GM12878 (cell line): Measurements from ENCODE around the gene FRMD8. TPM values are rescaled to one million over a fixed set of nuclear protein-coding genes. Genes with fewer than 3 reads are reported as not detected.

Experiments used
- BCL11A ChIP-seq: IDR thresholded peaks from 2 replicates; pipeline ENCODE4 v1.6.1; 2011; ENCODE audit warnings: low read depth, low read length
- BHLHE40 ChIP-seq, 2 experiments: fragments of 450-650 bp in 1 of 2; IDR thresholded peaks; 2 replicates each; pipeline ENCODE4 v1.6.1; 2011 to 2017; ENCODE audit warnings: low read depth in 2 of 2, borderline replicate concordance in 1 of 2, improper control_type of control experiment in 1 of 2, low read length in 1 of 2, mild to moderate bottlenecking in 1 of 2
- CREB1 ChIP-seq: IDR thresholded peaks from 2 replicates; pipeline ENCODE4 v1.6.1; 2012; ENCODE audit warnings: low read depth, mild to moderate bottlenecking, inconsistent platforms
- ETV6 ChIP-seq, 2 experiments: fragments of 450-650 bp in 1 of 2; IDR thresholded peaks in 1 of 2; conservative IDR thresholded peaks in 1 of 2; 2 replicates each; pipeline ENCODE4 v1.6.1; 2014; ENCODE audit warnings: antibody characterized with exemption in 1 of 2, borderline replicate concordance in 1 of 2, low read depth in 1 of 2, mild to moderate bottlenecking in 1 of 2, moderate library complexity in 1 of 2
- KLF5 ChIP-seq: fragments of 450-650 bp; IDR thresholded peaks from 2 replicates; pipeline ENCODE4 v1.6.1; 2014; ENCODE audit warnings: mild to moderate bottlenecking; ENCODE audit not compliant: partially characterized antibody
- NBN ChIP-seq: fragments of 450-650 bp; IDR thresholded peaks from 2 replicates; pipeline ENCODE4 v1.6.1; 2016
- NR2C1 ChIP-seq: fragments of 450-650 bp; IDR thresholded peaks from 2 replicates; pipeline ENCODE4 v1.6.1; 2017; ENCODE audit warnings: antibody characterized with exemption, mild to moderate bottlenecking, moderate library complexity
- PAX8 ChIP-seq: fragments of 450-650 bp; IDR thresholded peaks from 2 replicates; pipeline ENCODE4 v1.6.1; 2017; ENCODE audit warnings: mild to moderate bottlenecking, moderate library complexity
- POLR2A ChIP-seq: IDR thresholded peaks from 2 replicates; pipeline ENCODE4 v1.6.1; 2011; ENCODE audit warnings: low read depth, mild to moderate bottlenecking, low read length
- POU2F2 ChIP-seq: IDR thresholded peaks from 3 replicates; pipeline ENCODE4 v1.6.1; 2011; ENCODE audit warnings: low read depth, mild to moderate bottlenecking, low read length, borderline replicate concordance
- RELA ChIP-seq: fragments of 450-650 bp; IDR thresholded peaks from 2 replicates; pipeline ENCODE4 v1.8.0; 2014; ENCODE audit warnings: borderline replicate concordance; ENCODE audit not compliant: partially characterized antibody
- SMARCA5 ChIP-seq: fragments of 450-650 bp; IDR thresholded peaks from 2 replicates; pipeline ENCODE4 v1.6.1; 2017; ENCODE audit warnings: mild to moderate bottlenecking
- TAF1 ChIP-seq: IDR thresholded peaks from 2 replicates; pipeline ENCODE4 v1.6.1; 2011; ENCODE audit warnings: mild to moderate bottlenecking, low read depth, low read length, borderline replicate concordance
- YBX1 ChIP-seq: fragments of 450-650 bp; IDR thresholded peaks from 2 replicates; pipeline ENCODE4 v1.6.1; 2016; ENCODE audit warnings: antibody characterized with exemption
- polyA plus RNA-seq, 11 experiments: library from polyadenylated mRNA; depleted of rRNA in 4 of 11; unstranded in 6 of 11; stranded (reverse) in 5 of 11; fragments of >200 nt; fragmentation: Nextera tagmentation in 4 of 11; fragmentation: Illumina TruSeq in 1 of 11; extraction: Ambion mirVana in 4 of 11; extraction: Trizol in 1 of 11; gene quantifications; 1 replicate in 1 of 11; 2 replicates in 10 of 11; pipeline versions ENCODE4 v1.2.1 to v1.2.3, GENCODE V29; 2011 to 2016; ENCODE audit warnings: inconsistent platforms in 2 of 11, missing spikeins in 2 of 11, low read depth in 1 of 11
- total RNA-seq, 4 experiments: library from RNA; depleted of rRNA in 3 of 4; stranded (reverse); fragments of >200 nt in 3 of 4; fragmentation: Illumina TruSeq in 1 of 4; extraction: Trizol in 1 of 4; gene quantifications; 2 replicates each; pipeline versions ENCODE4 v1.2.1 to v1.2.3, GENCODE V29; 2013 to 2021
- TF ChIP-seq, protein P1 (sequence below): fragments of 450-650 bp; IDR thresholded peaks from 2 replicates; pipeline ENCODE4 v1.6.1; 2016; ENCODE audit warnings: mild to moderate bottlenecking
- TF ChIP-seq, protein P2 (sequence below): fragments of 450-650 bp; formaldehyde crosslinking; IDR thresholded peaks from 2 replicates; pipeline ENCODE4 v1.4.0; 2020; ENCODE audit warnings: mild to moderate bottlenecking, moderate library complexity
- TF ChIP-seq, protein P3 (sequence below): fragments of 450-650 bp; IDR thresholded peaks from 2 replicates; pipeline ENCODE4 v1.6.1; 2017; ENCODE audit warnings: mild to moderate bottlenecking
- TF ChIP-seq, protein P4 (sequence below): IDR thresholded peaks from 2 replicates; pipeline ENCODE4 v1.6.1; 2011; ENCODE audit warnings: mild to moderate bottlenecking, low read depth, low read length, moderate library complexity; ENCODE audit not compliant: insufficient replicate concordance
- TF ChIP-seq, protein P5 (sequence below): IDR thresholded peaks from 2 replicates; pipeline ENCODE4 v1.6.1; 2011; ENCODE audit warnings: borderline replicate concordance, low read depth, mild to moderate bottlenecking, moderate library complexity, mixed read lengths, low read length; ENCODE audit not compliant: insufficient read depth; ENCODE audit errors: extremely low read length

Gene FRMD8
- total and polyA plus RNA-seq, 10 of the 15 experiments (the other 5 are each of a cell fraction or from before 2014, with no cell fraction given) = 8.3 to 69.4 (median 28.0) TPM

DNA sequence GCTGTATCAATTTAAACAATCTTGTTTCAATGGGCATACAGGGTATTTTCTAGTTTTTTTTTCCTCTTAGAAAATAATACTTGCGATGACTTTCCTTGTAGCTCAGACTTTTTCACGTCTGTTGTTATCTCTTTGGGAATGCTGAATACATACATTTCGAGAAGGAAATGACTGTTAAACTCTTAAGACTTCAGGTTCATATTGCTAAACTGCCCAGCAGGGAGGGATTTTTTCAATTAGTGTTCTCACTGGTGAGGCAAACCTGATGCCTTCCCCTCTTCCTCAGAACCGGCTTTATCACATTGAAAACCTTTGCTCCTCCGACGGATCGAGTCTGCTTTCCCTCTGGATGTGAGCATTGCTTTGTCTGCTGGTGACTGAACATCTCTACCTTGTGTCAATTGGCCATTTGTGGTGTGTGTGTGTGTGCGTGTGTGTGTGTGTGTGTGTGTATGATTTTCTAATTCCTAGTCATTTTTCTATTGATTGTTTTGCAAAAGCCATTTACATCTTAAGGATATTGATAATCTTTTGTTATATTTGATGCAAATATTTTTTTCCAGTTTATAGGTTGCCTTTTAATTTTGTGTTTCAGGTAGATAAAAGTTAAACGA, 42.7 kb downstream of the FRMD8 start (continued):
- TF ChIP-seq YBX1 (0 out of 2 replicates have a peak, but pooled peaks have one; percentile 25), SMARCA5 (no peak), KLF5 (no peak), NBN (peak; percentile 79), POU2F2 (peak; percentile 73; the same call in 1 of the 3 replicates), TAF1 (no peak), NR2C1 (no peak), POLR2A (peak; percentile 46), PAX8 (no peak), CREB1 (no peak), BCL11A (0 out of 2 replicates have a peak, but pooled peaks have one; percentile 44), RELA (no peak), ETV6 (conservative IDR thresholded peaks at IDR 0.05 in 1 of 2, IDR thresholded peaks at IDR 0.05 in 1 of 2; ENCODE audit: borderline replicate concordance in 1 of 2, low read depth in 1 of 2) (0 out of 4 replicates have a peak, but pooled peaks of 1 of the 2 experiments have one; percentile 27), BHLHE40 (IDR thresholded peaks at IDR 0.05; ENCODE audit: borderline replicate concordance in 1 of 2, low read depth in 2 of 2, low read length in 1 of 2) (no peak)
- TF ChIP-seq, protein P1, sequence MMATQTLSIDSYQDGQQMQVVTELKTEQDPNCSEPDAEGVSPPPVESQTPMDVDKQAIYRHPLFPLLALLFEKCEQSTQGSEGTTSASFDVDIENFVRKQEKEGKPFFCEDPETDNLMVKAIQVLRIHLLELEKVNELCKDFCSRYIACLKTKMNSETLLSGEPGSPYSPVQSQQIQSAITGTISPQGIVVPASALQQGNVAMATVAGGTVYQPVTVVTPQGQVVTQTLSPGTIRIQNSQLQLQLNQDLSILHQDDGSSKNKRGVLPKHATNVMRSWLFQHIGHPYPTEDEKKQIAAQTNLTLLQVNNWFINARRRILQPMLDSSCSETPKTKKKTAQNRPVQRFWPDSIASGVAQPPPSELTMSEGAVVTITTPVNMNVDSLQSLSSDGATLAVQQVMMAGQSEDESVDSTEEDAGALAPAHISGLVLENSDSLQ = no peak
- TF ChIP-seq, protein P2, sequence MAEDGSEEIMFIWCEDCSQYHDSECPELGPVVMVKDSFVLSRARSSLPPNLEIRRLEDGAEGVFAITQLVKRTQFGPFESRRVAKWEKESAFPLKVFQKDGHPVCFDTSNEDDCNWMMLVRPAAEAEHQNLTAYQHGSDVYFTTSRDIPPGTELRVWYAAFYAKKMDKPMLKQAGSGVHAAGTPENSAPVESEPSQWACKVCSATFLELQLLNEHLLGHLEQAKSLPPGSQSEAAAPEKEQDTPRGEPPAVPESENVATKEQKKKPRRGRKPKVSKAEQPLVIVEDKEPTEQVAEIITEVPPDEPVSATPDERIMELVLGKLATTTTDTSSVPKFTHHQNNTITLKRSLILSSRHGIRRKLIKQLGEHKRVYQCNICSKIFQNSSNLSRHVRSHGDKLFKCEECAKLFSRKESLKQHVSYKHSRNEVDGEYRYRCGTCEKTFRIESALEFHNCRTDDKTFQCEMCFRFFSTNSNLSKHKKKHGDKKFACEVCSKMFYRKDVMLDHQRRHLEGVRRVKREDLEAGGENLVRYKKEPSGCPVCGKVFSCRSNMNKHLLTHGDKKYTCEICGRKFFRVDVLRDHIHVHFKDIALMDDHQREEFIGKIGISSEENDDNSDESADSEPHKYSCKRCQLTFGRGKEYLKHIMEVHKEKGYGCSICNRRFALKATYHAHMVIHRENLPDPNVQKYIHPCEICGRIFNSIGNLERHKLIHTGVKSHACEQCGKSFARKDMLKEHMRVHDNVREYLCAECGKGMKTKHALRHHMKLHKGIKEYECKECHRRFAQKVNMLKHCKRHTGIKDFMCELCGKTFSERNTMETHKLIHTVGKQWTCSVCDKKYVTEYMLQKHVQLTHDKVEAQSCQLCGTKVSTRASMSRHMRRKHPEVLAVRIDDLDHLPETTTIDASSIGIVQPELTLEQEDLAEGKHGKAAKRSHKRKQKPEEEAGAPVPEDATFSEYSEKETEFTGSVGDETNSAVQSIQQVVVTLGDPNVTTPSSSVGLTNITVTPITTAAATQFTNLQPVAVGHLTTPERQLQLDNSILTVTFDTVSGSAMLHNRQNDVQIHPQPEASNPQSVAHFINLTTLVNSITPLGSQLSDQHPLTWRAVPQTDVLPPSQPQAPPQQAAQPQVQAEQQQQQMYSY (CRISPR knock-in tag) = no peak
- TF ChIP-seq, protein P3, sequence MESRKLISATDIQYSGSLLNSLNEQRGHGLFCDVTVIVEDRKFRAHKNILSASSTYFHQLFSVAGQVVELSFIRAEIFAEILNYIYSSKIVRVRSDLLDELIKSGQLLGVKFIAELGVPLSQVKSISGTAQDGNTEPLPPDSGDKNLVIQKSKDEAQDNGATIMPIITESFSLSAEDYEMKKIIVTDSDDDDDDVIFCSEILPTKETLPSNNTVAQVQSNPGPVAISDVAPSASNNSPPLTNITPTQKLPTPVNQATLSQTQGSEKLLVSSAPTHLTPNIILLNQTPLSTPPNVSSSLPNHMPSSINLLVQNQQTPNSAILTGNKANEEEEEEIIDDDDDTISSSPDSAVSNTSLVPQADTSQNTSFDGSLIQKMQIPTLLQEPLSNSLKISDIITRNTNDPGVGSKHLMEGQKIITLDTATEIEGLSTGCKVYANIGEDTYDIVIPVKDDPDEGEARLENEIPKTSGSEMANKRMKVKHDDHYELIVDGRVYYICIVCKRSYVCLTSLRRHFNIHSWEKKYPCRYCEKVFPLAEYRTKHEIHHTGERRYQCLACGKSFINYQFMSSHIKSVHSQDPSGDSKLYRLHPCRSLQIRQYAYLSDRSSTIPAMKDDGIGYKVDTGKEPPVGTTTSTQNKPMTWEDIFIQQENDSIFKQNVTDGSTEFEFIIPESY = no peak
- TF ChIP-seq, protein P4, sequence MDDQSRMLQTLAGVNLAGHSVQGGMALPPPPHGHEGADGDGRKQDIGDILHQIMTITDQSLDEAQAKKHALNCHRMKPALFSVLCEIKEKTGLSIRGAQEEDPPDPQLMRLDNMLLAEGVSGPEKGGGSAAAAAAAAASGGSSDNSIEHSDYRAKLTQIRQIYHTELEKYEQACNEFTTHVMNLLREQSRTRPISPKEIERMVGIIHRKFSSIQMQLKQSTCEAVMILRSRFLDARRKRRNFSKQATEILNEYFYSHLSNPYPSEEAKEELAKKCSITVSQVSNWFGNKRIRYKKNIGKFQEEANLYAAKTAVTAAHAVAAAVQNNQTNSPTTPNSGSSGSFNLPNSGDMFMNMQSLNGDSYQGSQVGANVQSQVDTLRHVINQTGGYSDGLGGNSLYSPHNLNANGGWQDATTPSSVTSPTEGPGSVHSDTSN = peak; percentile 60
- TF ChIP-seq, protein P5, sequence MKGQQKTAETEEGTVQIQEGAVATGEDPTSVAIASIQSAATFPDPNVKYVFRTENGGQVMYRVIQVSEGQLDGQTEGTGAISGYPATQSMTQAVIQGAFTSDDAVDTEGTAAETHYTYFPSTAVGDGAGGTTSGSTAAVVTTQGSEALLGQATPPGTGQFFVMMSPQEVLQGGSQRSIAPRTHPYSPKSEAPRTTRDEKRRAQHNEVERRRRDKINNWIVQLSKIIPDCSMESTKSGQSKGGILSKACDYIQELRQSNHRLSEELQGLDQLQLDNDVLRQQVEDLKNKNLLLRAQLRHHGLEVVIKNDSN = no peak
